Trophoblast cell (in vitro differentiated cells and primary cell): ENCODE results near the gene EMILIN1.

Source experiments
- DNase-seq, 2 donors: peaks; one replicate each; pipeline ENCODE4 v3.0.0-alpha.2; 2016
- H2AFZ ChIP-seq: 2 replicates; pipeline ENCODE4 v1.6.1; 2013; ENCODE audit warnings: low read length, moderate library complexity, mild to moderate bottlenecking; ENCODE audit not compliant: insufficient read depth, poor library complexity
- H2AK5ac ChIP-seq: 2 replicates; pipeline ENCODE4 v1.6.1; 2013; ENCODE audit warnings: mild to moderate bottlenecking, low read length
- H2BK120ac ChIP-seq: 2 replicates; pipeline ENCODE4 v1.6.1; 2013; ENCODE audit warnings: low read length, mild to moderate bottlenecking, moderate library complexity; ENCODE audit not compliant: insufficient read depth, poor library complexity
- H2BK12ac ChIP-seq: 2 replicates; pipeline ENCODE4 v1.6.1; 2013; ENCODE audit warnings: mild to moderate bottlenecking, low read length, moderate library complexity
- H2BK5ac ChIP-seq: 2 replicates; pipeline ENCODE4 v1.6.1; 2013; ENCODE audit warnings: low read length, low read depth, moderate library complexity, mild to moderate bottlenecking; ENCODE audit not compliant: poor library complexity
- H3K14ac ChIP-seq: 2 replicates; pipeline ENCODE4 v1.6.1; 2013; ENCODE audit warnings: mild to moderate bottlenecking, low read length
- H3K18ac ChIP-seq: 2 replicates; pipeline ENCODE4 v1.6.1; 2013; ENCODE audit warnings: mild to moderate bottlenecking, low read length
- H3K23ac ChIP-seq: 2 replicates; pipeline ENCODE4 v1.6.1; 2013; ENCODE audit warnings: low read length
- H3K27ac ChIP-seq: 2 replicates; pipeline ENCODE4 v1.5.1; 2013; ENCODE audit warnings: low read depth, mild to moderate bottlenecking, inconsistent platforms, low read length, moderate library complexity
- H3K27me3 ChIP-seq: 2 replicates; pipeline ENCODE4 v1.6.1; 2013; ENCODE audit warnings: inconsistent platforms, mild to moderate bottlenecking, low read length, moderate library complexity; ENCODE audit not compliant: insufficient read depth
- H3K36me3 ChIP-seq, 2 experiments: 1 replicate in 1 of 2; 2 replicates in 1 of 2; pipeline ENCODE4 v1.6.1; 2013; ENCODE audit warnings: low read length in 2 of 2, mild to moderate bottlenecking in 2 of 2, moderate library complexity in 1 of 2; ENCODE audit not compliant: insufficient read depth in 2 of 2, control insufficient read depth in 1 of 2
- H3K4ac ChIP-seq: 2 replicates; pipeline ENCODE4 v1.6.1; 2013; ENCODE audit warnings: low read depth, mild to moderate bottlenecking, low read length, moderate library complexity
- H3K4me1 ChIP-seq, 2 experiments: 1 replicate in 1 of 2; 2 replicates in 1 of 2; pipeline ENCODE4 v1.6.1; 2013; ENCODE audit warnings: low read length in 2 of 2, mild to moderate bottlenecking in 2 of 2, moderate library complexity in 1 of 2; ENCODE audit not compliant: insufficient read depth in 2 of 2, control insufficient read depth in 1 of 2
- H3K4me2 ChIP-seq: 2 replicates; pipeline ENCODE4 v1.6.1; 2013; ENCODE audit warnings: inconsistent platforms, mild to moderate bottlenecking, low read length, moderate library complexity
- H3K4me3 ChIP-seq: 2 replicates; pipeline ENCODE4 v1.5.1; 2013; ENCODE audit warnings: mild to moderate bottlenecking, low read depth, low read length, inconsistent platforms
- H3K79me1 ChIP-seq: one replicate; pipeline ENCODE4 v1.6.1; 2013; ENCODE audit warnings: low read length
- H3K79me2 ChIP-seq: 2 replicates; pipeline ENCODE4 v1.6.1; 2013; ENCODE audit warnings: low read length, mild to moderate bottlenecking; ENCODE audit not compliant: control insufficient read depth, insufficient read depth, poor library complexity
- H3K9ac ChIP-seq: 2 replicates; pipeline ENCODE4 v1.6.1; 2013; ENCODE audit warnings: mild to moderate bottlenecking, low read length
- H3K9me3 ChIP-seq: 2 replicates; pipeline ENCODE4 v1.6.1; 2013; ENCODE audit warnings: low read depth, mild to moderate bottlenecking, control low read depth, inconsistent platforms, low read length; ENCODE audit not compliant: insufficient read depth
- H4K12ac ChIP-seq: 2 replicates; pipeline ENCODE4 v1.6.1; 2013; ENCODE audit warnings: low read depth, mild to moderate bottlenecking, low read length, moderate library complexity
- H4K8ac ChIP-seq: 2 replicates; pipeline ENCODE4 v1.6.1; 2013; ENCODE audit warnings: low read depth, mild to moderate bottlenecking, low read length, moderate library complexity
- H4K91ac ChIP-seq: one replicate; pipeline ENCODE4 v1.6.1; 2013; ENCODE audit warnings: low read depth, mild to moderate bottlenecking, low read length, moderate library complexity
- WGBS: extraction: QIAGEN DNeasy Blood & Tissue Kit; methylation state at CpG from one replicate; pipeline ENCODE4 v1.1.7; 2013; ENCODE audit warnings: missing lambda C conversion rate; ENCODE audit not compliant: insufficient read length, insufficient coverage; ENCODE audit errors: extremely low coverage; 5-methylcytosine and 5-hydroxymethylcytosine counted together

EMILIN1 gene

DNA sequence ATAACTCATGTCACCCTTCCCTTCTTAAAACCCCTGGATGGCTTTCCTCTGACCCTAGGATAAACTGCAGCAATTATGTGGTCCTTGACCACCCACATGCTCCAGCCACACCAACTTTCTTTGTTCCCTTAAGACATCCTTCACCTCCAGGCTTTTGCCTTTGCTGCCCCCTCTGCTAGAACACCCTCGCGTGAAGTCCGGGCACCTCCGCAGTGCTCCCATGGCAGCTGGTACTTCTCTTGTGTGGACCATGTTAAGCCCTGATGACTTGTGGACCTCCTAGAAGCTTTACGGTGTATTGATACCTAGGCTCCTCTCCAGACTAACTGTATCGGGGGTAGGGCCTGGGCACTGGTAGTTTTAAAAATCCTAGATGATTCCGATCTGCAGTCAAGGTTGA lies 44.4 kb downstream of the EMILIN1 start:
- Histone ChIP-seq H3K36me3 (no peaks in the 10 kb centered on the region), H3K9ac (no peak overlapping the region), H3K9me3 (peaks cover 6% of the 10 kb centered on the region), H3K79me2 (no peaks in the 10 kb centered on the region), H3K79me1 (no peaks in the 10 kb centered on the region), H3K14ac (no peak overlapping the region), H3K4me2 (no peak overlapping the region), H3K27me3 (peaks cover 45% of the 10 kb centered on the region), H2BK5ac (no peak overlapping the region), H2BK12ac (no peak overlapping the region), H3K4me1 (peaks cover 7 to 14% of the 10 kb centered on the region in 2 experiments), H4K91ac (no peak overlapping the region), H2BK120ac (no peak overlapping the region), H3K23ac (no peak overlapping the region), H3K27ac (no peak overlapping the region), H2AK5ac (no peak overlapping the region), H3K4me3 (no peak overlapping the region), H4K12ac (no peak overlapping the region), H4K8ac (no peak overlapping the region), H3K18ac (no peak overlapping the region), H2AFZ (no peak overlapping the region), H3K4ac (no peak overlapping the region)
- WGBS, result no CpG with 5 or more reads among the region's 7 CpGs
- DNase-seq, result no peak

DNA sequence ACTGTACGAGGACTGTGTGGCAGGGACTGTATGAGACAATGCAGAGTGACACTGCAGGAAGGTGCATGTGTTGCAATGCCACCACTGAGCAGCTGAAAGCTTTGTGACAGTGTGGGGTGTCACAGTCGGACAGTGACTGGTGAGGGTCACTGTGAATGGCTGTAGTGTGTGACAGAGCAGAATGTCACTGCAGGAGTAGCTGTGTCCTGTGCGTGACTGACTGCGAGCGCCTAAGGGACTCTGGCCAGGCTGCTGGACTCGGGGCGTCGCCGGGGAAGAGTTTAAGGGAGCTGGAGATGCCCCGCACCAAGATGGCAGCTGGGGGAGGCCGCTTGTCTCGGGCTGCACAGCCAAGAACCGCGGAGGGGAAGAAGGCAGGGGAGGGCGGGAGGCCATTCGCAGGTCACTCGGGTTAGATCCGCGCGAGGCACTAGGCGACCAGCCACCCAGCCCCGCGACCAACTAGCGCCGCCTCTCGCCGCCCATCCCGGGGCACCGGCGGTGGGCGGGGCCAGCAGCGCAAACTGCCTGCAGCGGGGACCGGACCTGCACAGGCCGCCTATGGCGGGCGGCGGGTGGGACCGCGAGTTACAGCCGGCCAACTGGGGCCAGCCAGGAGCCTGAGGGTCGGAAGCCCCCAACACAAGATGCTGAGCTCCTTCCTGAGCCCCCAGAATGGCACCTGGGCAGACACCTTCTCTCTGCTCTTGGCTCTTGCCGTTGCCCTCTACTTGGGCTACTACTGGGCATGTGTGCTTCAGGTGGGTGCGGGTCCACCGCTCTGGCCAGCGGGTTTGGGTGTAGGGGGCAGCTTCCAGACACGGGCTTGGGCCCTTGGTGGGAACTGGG lies 45.1 kb downstream of the EMILIN1 start, which contains the start of gene ABHD1:
ABHD1 (plus strand) TSS at position 514 of the 849 bp plus-strand sequence; CDS start at position 648, 134 bp downstream.
- Histone ChIP-seq H3K27me3 (peaks cover 37% of the 10 kb centered on the region), H3K23ac (no peak within 1 kb of the TSS), H3K4me1 (peaks cover 5 to 12% of the 10 kb centered on the region in 2 experiments), H3K4me2 (peak within 1 kb of the TSS; percentile 78), H4K12ac (no peak within 1 kb of the TSS), H3K27ac (no peak within 1 kb of the TSS), H2AK5ac (no peak within 1 kb of the TSS), H3K4me3 (peak within 1 kb of the TSS; percentile 66), H3K14ac (no peak within 1 kb of the TSS), H3K36me3 (no peaks in the 10 kb centered on the region), H3K9ac (no peak within 1 kb of the TSS), H3K18ac (no peak within 1 kb of the TSS), H4K91ac (no peak within 1 kb of the TSS), H2AFZ (peak within 1 kb of the TSS; percentile 2), H4K8ac (peak within 1 kb of the TSS; percentile 23), H3K79me2 (no peaks in the 10 kb centered on the region), H2BK120ac (no peak within 1 kb of the TSS), H3K79me1 (no peaks in the 10 kb centered on the region), H2BK12ac (no peak within 1 kb of the TSS), H3K9me3 (peaks cover 6% of the 10 kb centered on the region), H2BK5ac (no peak within 1 kb of the TSS), H3K4ac (no peak within 1 kb of the TSS)
- WGBS, result no CpG with 5 or more reads among the region's 47 CpGs
- peak; percentile 24 to 48 for DNase-seq

DNA sequence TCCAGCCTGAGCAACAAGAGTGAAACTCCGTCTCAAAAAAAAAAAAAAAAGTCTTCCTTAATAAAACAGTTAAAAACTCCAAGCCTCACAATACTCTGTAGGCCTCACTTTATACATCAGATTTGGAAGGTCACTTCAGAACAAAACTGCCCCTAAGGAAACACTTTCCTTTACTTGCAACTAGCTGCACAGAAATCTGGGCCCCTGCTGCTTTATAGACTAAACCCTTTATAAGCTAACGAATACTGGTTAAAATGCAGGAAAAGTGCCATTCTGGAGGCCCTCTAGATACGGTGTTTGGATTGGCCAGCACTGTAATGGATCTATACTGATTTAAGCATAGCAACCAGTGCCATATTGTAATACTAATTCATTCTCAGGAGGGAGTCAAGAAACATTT lies 46.7 kb downstream of the EMILIN1 start:
- Histone ChIP-seq H3K36me3 (peaks cover 6% of the 10 kb centered on the region in 2 experiments), H3K18ac (no peak overlapping the region), H4K91ac (no peak overlapping the region), H3K23ac (no peak overlapping the region), H2AFZ (no peak overlapping the region), H2BK120ac (no peak overlapping the region), H2BK12ac (no peak overlapping the region), H3K4ac (no peak overlapping the region), H3K14ac (no peak overlapping the region), H2BK5ac (no peak overlapping the region), H4K8ac (no peak overlapping the region), H3K4me3 (no peak overlapping the region), H3K4me1 (peaks cover 2 to 6% of the 10 kb centered on the region in 2 experiments), H3K27ac (no peak overlapping the region), H3K79me2 (no peaks in the 10 kb centered on the region), H2AK5ac (no peak overlapping the region), H3K9ac (no peak overlapping the region), H3K9me3 (peaks cover 2% of the 10 kb centered on the region), H4K12ac (no peak overlapping the region), H3K27me3 (peaks cover 24% of the 10 kb centered on the region), H3K79me1 (no peaks in the 10 kb centered on the region), H3K4me2 (no peak overlapping the region)
- WGBS, result no CpG with 5 or more reads among the region's 3 CpGs
- no peak for DNase-seq

DNA sequence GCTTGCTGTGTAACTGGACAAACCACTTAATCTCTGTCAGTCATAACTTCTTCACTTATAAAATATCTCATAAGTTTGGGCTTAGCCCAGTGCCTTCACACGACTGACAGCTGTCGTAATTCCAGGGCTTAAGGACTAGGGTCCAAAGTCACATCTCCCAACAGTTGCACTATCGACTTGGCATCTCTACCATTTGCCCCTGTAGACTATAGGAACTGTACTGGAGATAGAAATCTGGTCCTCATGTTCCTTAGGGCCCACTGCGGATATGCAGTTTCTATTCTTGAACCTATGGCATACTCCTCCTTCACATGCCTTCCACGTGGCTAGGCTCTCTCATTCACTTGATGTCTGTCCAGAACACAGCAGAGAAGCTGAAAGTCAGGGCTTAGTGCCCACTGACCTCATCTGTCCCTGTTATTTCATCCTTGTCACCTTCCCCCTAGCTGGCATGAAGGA lies 47.9 kb downstream of the EMILIN1 start:
- no peak overlapping the region for H3K14ac ChIP-seq
- H3K4me2 ChIP-seq, result no peak overlapping the region
- peaks cover 16 to 18% of the 10 kb centered on the region in 2 experiments for H3K36me3 ChIP-seq
- H3K4me1 ChIP-seq, result peaks cover 2 to 6% of the 10 kb centered on the region in 2 experiments
- H3K27me3 ChIP-seq, result peaks cover 15% of the 10 kb centered on the region
- DNase-seq, result no peak
- no peak overlapping the region for H2AFZ ChIP-seq
- H2BK5ac ChIP-seq, result no peak overlapping the region
- no peak overlapping the region for H3K4me3 ChIP-seq
- no peak overlapping the region for H3K4ac ChIP-seq
- H3K27ac ChIP-seq, result no peak overlapping the region
- no peak overlapping the region for H4K12ac ChIP-seq
- H2BK12ac ChIP-seq, result no peak overlapping the region
- H4K91ac ChIP-seq, result no peak overlapping the region
- no peak overlapping the region for H3K23ac ChIP-seq
- no peaks in the 10 kb centered on the region for H3K79me1 ChIP-seq
- H4K8ac ChIP-seq, result no peak overlapping the region
- no peak overlapping the region for H3K18ac ChIP-seq
- H3K9ac ChIP-seq, result no peak overlapping the region
- peaks cover 2% of the 10 kb centered on the region for H3K9me3 ChIP-seq
- no CpG with 5 or more reads among the region's 5 CpGs for WGBS
- H3K79me2 ChIP-seq, result no peaks in the 10 kb centered on the region
- H2BK120ac ChIP-seq, result no peak overlapping the region
- H2AK5ac ChIP-seq, result no peak overlapping the region
